HepG2 (cell line): Measurements from ENCODE around the gene SMG5. TPM values are rescaled to one million over a fixed set of nuclear protein-coding genes. Genes with fewer than 3 reads are reported as not detected.

ENCODE experiments used
- ATAC-seq: fragments of 200-7000 bp; cut with Tn5 transposase; 3 replicates; pipeline ENCODE4 v1.9.1; 2020; ENCODE audit warnings: mild to moderate bottlenecking, moderate library complexity
- BruUV-seq: library from RNA; stranded (reverse); fragments of 400-500 nt; replicated peaks from 2 replicates; lab custom pipeline; 2021; lab: Mats Ljungman, UMichigan
- CTCF ChIA-PET: fragments of 300-600 bp; formaldehyde crosslinking; extraction: SDS; loops from one replicate; lab custom pipeline; 2021; ENCODE audit warnings: low total read pairs, inconsistent platforms, low intra/inter-chr PET ratio; lab: Yijun Ruan, JAX
- POLR2A ChIA-PET: fragments of 350-600 bp; sonication (Branson Sonifier 250); formaldehyde crosslinking; loops from one replicate; lab custom pipeline; 2020; ENCODE audit warnings: antibody characterized with exemption, inconsistent platforms; lab: Yijun Ruan, JAX
- DNase-seq: peaks from one replicate; pipeline ENCODE4 v3.0.0-alpha.2; 2015; ENCODE audit warnings: low spot score
- FAIRE-seq: peaks from 3 replicates; lab custom pipeline; 2011; peaks lifted over from hg19 to GRCh38; lab: Jason Lieb, UNC
- H2AFZ ChIP-seq: one replicate; pipeline ENCODE4 v1.6.1; 2011; ENCODE audit warnings: low read length, inconsistent platforms
- H3K27ac ChIP-seq: fragments of 300-600 bp; 3 replicates; pipeline ENCODE4 v1.8.0; 2011; ENCODE audit warnings: mixed run types, mild to moderate bottlenecking, mixed read lengths, low read length, inconsistent platforms; ENCODE audit not compliant: insufficient read depth; ENCODE audit errors: extremely low read length
- H3K27me3 ChIP-seq, 2 experiments: fragments of 200-600 bp in 1 of 2; 2 replicates in 1 of 2; 3 replicates in 1 of 2; pipeline versions ENCODE4 v1.6.0 to v1.8.0; 2011; ENCODE audit warnings: low read length in 2 of 2, mild to moderate bottlenecking in 2 of 2, moderate library complexity in 2 of 2, inconsistent platforms in 1 of 2; ENCODE audit not compliant: insufficient read depth in 2 of 2, control insufficient read depth in 1 of 2
- H3K36me3 ChIP-seq, 2 experiments: fragments of 200-600 bp in 1 of 2; replicated peaks in 1 of 2; 2 replicates in 1 of 2; 3 replicates in 1 of 2; pipeline versions ENCODE4 v1.5.1 to v1.8.0; 2011; ENCODE audit warnings: low read length in 2 of 2, inconsistent platforms in 1 of 2; ENCODE audit not compliant: insufficient read depth in 2 of 2, control insufficient read depth in 1 of 2
- H3K4me1 ChIP-seq: 2 replicates; pipeline ENCODE4 v1.5.1; 2012; ENCODE audit warnings: low read length, inconsistent platforms; ENCODE audit not compliant: insufficient read depth
- H3K4me2 ChIP-seq: 2 replicates; pipeline ENCODE4 v1.6.0; 2011; ENCODE audit warnings: low read depth, low read length, inconsistent platforms
- H3K4me3 ChIP-seq, 3 experiments: fragments of 200-600 bp in 1 of 3; sonication (generic), shearing (Covaris generic) in 1 of 3; replicated peaks in 1 of 3; 2 replicates each; pipeline ENCODE4 v1.5.1; 2011 to 2016; ENCODE audit warnings: low read length in 3 of 3, inconsistent platforms in 2 of 3, low read depth in 2 of 3, mild to moderate bottlenecking in 2 of 3, control low read depth in 1 of 3, mixed read lengths in 1 of 3; ENCODE audit not compliant: insufficient read depth in 1 of 3
- H3K79me2 ChIP-seq: one replicate; pipeline ENCODE4 v1.6.1; 2011; ENCODE audit warnings: low read length, inconsistent platforms; ENCODE audit not compliant: insufficient read depth
- H3K9ac ChIP-seq: 2 replicates; pipeline ENCODE4 v1.6.0; 2011; ENCODE audit warnings: mild to moderate bottlenecking, low read depth, low read length, inconsistent platforms; ENCODE audit not compliant: insufficient read depth
- H3K9me3 ChIP-seq: 2 replicates; pipeline ENCODE4 v1.5.1; 2012; ENCODE audit warnings: mild to moderate bottlenecking, low read length
- H4K20me1 ChIP-seq: 2 replicates; pipeline ENCODE4 v1.6.0; 2011; ENCODE audit warnings: inconsistent platforms, mild to moderate bottlenecking, low read length, moderate library complexity; ENCODE audit not compliant: insufficient read depth
- AHR ChIP-seq: IDR thresholded peaks from 2 replicates; pipeline ENCODE4 v1.6.1; 2018; ENCODE audit warnings: missing genetic modification reagents, missing compliant biosample characterization
- DZIP1 ChIP-seq: sonication (generic); formaldehyde crosslinking; IDR thresholded peaks from 2 replicates; pipeline ENCODE4 v1.5.0; 2020; ENCODE audit warnings: mild to moderate bottlenecking, missing genetic modification reagents
- GABPA ChIP-seq, 2 experiments: IDR thresholded peaks; 2 replicates each; pipeline ENCODE4 v1.6.1; 2011 to 2016; ENCODE audit warnings: low read depth in 2 of 2, low read length in 1 of 2, missing biosample characterization in 1 of 2, missing genetic modification characterization in 1 of 2
- SPEN ChIP-seq: sonication (generic); formaldehyde crosslinking; IDR thresholded peaks from 2 replicates; pipeline ENCODE4 v1.5.1; 2020; ENCODE audit warnings: low read depth, mild to moderate bottlenecking, missing genetic modification reagents
- SRSF4 ChIP-seq: fragments of 200-400 bp; formaldehyde crosslinking; IDR thresholded peaks from one replicate; pipeline ENCODE4 v1.6.1; 2018; ENCODE audit warnings: mild to moderate bottlenecking, low read depth, low read length, moderate library complexity; ENCODE audit not compliant: poor library complexity, severe bottlenecking
- ZBTB38 ChIP-seq: sonication (generic); formaldehyde crosslinking; IDR thresholded peaks from 2 replicates; pipeline ENCODE4 v1.5.1; 2020; ENCODE audit warnings: mild to moderate bottlenecking, missing genetic modification reagents
- ZGPAT ChIP-seq: IDR thresholded peaks from 2 replicates; pipeline ENCODE4 v1.6.1; 2016; ENCODE audit warnings: mild to moderate bottlenecking
- ZMYM3 ChIP-seq: sonication (generic); formaldehyde crosslinking; IDR thresholded peaks from 2 replicates; pipeline ENCODE4 v1.5.1; 2020; ENCODE audit warnings: mild to moderate bottlenecking, missing genetic modification reagents
- ZNF430 ChIP-seq: sonication (generic); formaldehyde crosslinking; IDR thresholded peaks from 2 replicates; pipeline ENCODE4 v1.9.0; 2021; ENCODE audit warnings: mild to moderate bottlenecking, missing genetic modification reagents
- ZNF687 ChIP-seq: sonication (generic); formaldehyde crosslinking; IDR thresholded peaks from 2 replicates; pipeline ENCODE4 v1.5.1; 2020; ENCODE audit warnings: mild to moderate bottlenecking, missing genetic modification reagents, moderate library complexity
- ZNF800 ChIP-seq: sonication (generic); formaldehyde crosslinking; IDR thresholded peaks from 2 replicates; pipeline ENCODE4 v1.4.0; 2020; ENCODE audit warnings: missing genetic modification reagents
- WGBS: methylation state at CpG from one replicate; pipeline ENCODE4 v1.1.6; 2017; ENCODE audit warnings: low lambda C conversion rate; 5-methylcytosine and 5-hydroxymethylcytosine counted together
- in situ Hi-C: cut with HindIII; loops from 2 replicates; pipeline ENCODE4 v1.10.0; 2017; ENCODE audit warnings: low pct_unique_long_range_greater_than_20kb; ENCODE audit not compliant: extremely low pct_ligation_motif_present
- intact Hi-C: fragments of 100-400 bp; cut with micrococcal nuclease; formaldehyde crosslinking; loops from one replicate; pipeline ENCODE4 v1.10.0; 2022; ENCODE audit not compliant: unreplicated experiment
- polyA plus RNA-seq, 8 experiments: library from polyadenylated mRNA; depleted of rRNA in 3 of 8; stranded (reverse) in 7 of 8; unstranded in 1 of 8; fragments of >200 nt; fragmentation: Illumina TruSeq in 4 of 8; extraction: Trizol in 4 of 8; gene quantifications; 2 replicates each; pipeline versions ENCODE4 v1.2.1 to v1.2.3, GENCODE V29; 2011 to 2016; ENCODE audit warnings: low read depth in 4 of 8, missing spikeins in 1 of 8, mixed read lengths in 1 of 8; ENCODE audit not compliant: insufficient read depth in 1 of 8
- total RNA-seq, 5 experiments: library from RNA; depleted of rRNA; stranded (reverse); fragments of >200 nt; fragmentation: Illumina TruSeq; extraction: Trizol; gene quantifications; 2 replicates each; pipeline ENCODE4 v1.2.3, GENCODE V29; 2016; ENCODE audit warnings: low read depth in 1 of 5

Gene SMG5
- total and polyA plus RNA-seq, 2 of the 13 experiments (the other 11 are each of a cell fraction or from before 2014, with no cell fraction given): 50.5 to 84.0 TPM

GRCh38 chr1:156245451-156246232 lies 37.0 kb downstream of the SMG5 start:
- in situ Hi-C loops: no loop called here
- WGBS: 43% methylated on average over 12 of the region's 69 CpGs
- FAIRE-seq (no peak), ATAC-seq (peak; percentile 37), DNase-seq (no peak)
- no peaks in the 10 kb centered on the region for H4K20me1 ChIP-seq
- POLR2A ChIA-PET: interaction anchor here (0.8 to 1.5 kb wide), 4 partner anchors 11 to 37 kb away, joined by 3 to 7 read pairs (median 3); partner anchors contain the start of gene SMG5
- H3K27me3 ChIP-seq: no peaks in the 10 kb centered on the region
- intact Hi-C loops: no loop called here
- no TSS peak for BruUV-seq
- no peak overlapping the region for H3K27ac ChIP-seq
- no peak overlapping the region for H2AFZ ChIP-seq
- peak overlapping the region; percentile 53 for H3K9ac ChIP-seq
- no peaks in the 10 kb centered on the region for H3K79me2 ChIP-seq
- H3K36me3 ChIP-seq: peaks cover 6 to 13% of the 10 kb centered on the region in 2 experiments; a peak in 4 of 5 replicates
- H3K9me3 ChIP-seq: no peaks in the 10 kb centered on the region
- H3K4me1 ChIP-seq: peaks cover 34% of the 10 kb centered on the region
- peak overlapping the region; percentile 92 for H3K4me2 ChIP-seq
- H3K4me3 ChIP-seq: peak overlapping the region; percentile 28 to 65 (median 30); a peak in 4 of 6 replicates
- CTCF ChIA-PET: no interaction called here
- peak; percentile 61 for TF ChIP-seq ZNF430 (CRISPR knock-in tag)
- peak; percentile 20; the same call in 1 of the 2 replicates for TF ChIP-seq AHR (CRISPR knock-in tag)
- TF ChIP-seq SRSF4: no peak
- peak; percentile 43 for TF ChIP-seq ZMYM3 (CRISPR knock-in tag)
- TF ChIP-seq SPEN (CRISPR knock-in tag): 0 out of 2 replicates have a peak, but pooled peaks have one; percentile 17
- TF ChIP-seq ZNF687 (CRISPR knock-in tag): peak; percentile 99
- TF ChIP-seq DZIP1 (CRISPR knock-in tag): 0 out of 2 replicates have a peak, but pooled peaks have one; percentile 49
- TF ChIP-seq ZNF800 (CRISPR knock-in tag): 0 out of 2 replicates have a peak, but pooled peaks have one; percentile 22
- peak; percentile 70; the same call in 1 of the 2 replicates for TF ChIP-seq ZBTB38
- peak; percentile 41; the same call in 1 of the 2 replicates for TF ChIP-seq ZGPAT
- TF ChIP-seq GABPA (IDR thresholded peaks at IDR 0.05; ENCODE audit: low read depth, low read length): peak; percentile 28; the same call in 1 of the 2 replicates
- TF ChIP-seq GABPA (CRISPR knock-in tag; IDR thresholded peaks at IDR 0.05; ENCODE audit: low read depth): no peak
